PC-3 (cell line): ENCODE data around the gene PRXL2A.

ENCODE experiments used
- CTCF ChIP-seq: fragments of 300-600 bp; sonication (generic); conservative IDR thresholded peaks from 2 replicates; pipeline ENCODE4 v1.5.1; 2017; ENCODE audit warnings: antibody characterized with exemption, low read depth, mild to moderate bottlenecking, low read length
- EZH2 ChIP-seq: fragments of 300-600 bp; sonication (generic); IDR thresholded peaks from one replicate; pipeline ENCODE4 v1.6.1; 2017; ENCODE audit warnings: antibody characterized with exemption, mild to moderate bottlenecking, low read length; ENCODE audit not compliant: unreplicated experiment

GRCh38 chr10:80449520-80449919 lies 41.2 kb downstream of the PRXL2A start:
- TF ChIP-seq EZH2 (no peak), CTCF (no peak)
